ENCODE measurements around the gene UBAC1.

UBAC1 gene

GRCh38 chr9:135941288-135941995 is 19.7 kb downstream of the UBAC1 start:
- no peak for DNase-seq (ENCODE audit: low read depth)

- DNase-seq (ENCODE audit: low read depth): no peak
Measured at GRCh38 chr9:135939351-135940265, 21.6 kb downstream of the UBAC1 start.

GRCh38 chr9:135937521-135938489 is 23.4 kb downstream of the UBAC1 start:
- no peak for DNase-seq (ENCODE audit: low read depth)

- DNase-seq (ENCODE audit: low read depth): no peak
Measured at GRCh38 chr9:135933114-135933513, 28.1 kb downstream of the UBAC1 start.

- DNase-seq (ENCODE audit: low read depth): no peak
Measured at GRCh38 chr9:135932656-135933055, 28.5 kb downstream of the UBAC1 start.

GRCh38 chr9:135931349-135931820 is 29.8 kb downstream of the UBAC1 start:
- no peak for DNase-seq (ENCODE audit: low read depth)

GRCh38 chr9:135930446-135931345 is 30.5 kb downstream of the UBAC1 start:
- no peak for DNase-seq (ENCODE audit: low read depth)

GRCh38 chr9:135929656-135930445 is 31.3 kb downstream of the UBAC1 start:
- DNase-seq (ENCODE audit: low read depth): no peak

- no peak for DNase-seq (ENCODE audit: low read depth)
Measured at GRCh38 chr9:135928731-135929655, 32.2 kb downstream of the UBAC1 start.

GRCh38 chr9:135928074-135928730 is 33.0 kb downstream of the UBAC1 start:
- no peak for DNase-seq (ENCODE audit: low read depth)

- DNase-seq (ENCODE audit: low read depth): no peak
Measured at GRCh38 chr9:135927195-135928013, 33.8 kb downstream of the UBAC1 start.

- DNase-seq (ENCODE audit: low read depth): peak; percentile 65
Measured at GRCh38 chr9:135926402-135927194, 34.6 kb downstream of the UBAC1 start.

GRCh38 chr9:135925496-135926133 is 35.6 kb downstream of the UBAC1 start:
- DNase-seq (ENCODE audit: low read depth): peak; percentile 36

- DNase-seq (ENCODE audit: low read depth): no peak
Measured at GRCh38 chr9:135924628-135925338, 36.4 kb downstream of the UBAC1 start.

GRCh38 chr9:135923508-135923907 is 37.7 kb downstream of the UBAC1 start:
- no peak for DNase-seq (ENCODE audit: low read depth)
